HEK293 (cell line): ENCODE measurements around the gene ABCF2.

Source experiments
- CTCF ChIA-PET: fragments of 350-600 bp; formaldehyde crosslinking; extraction: SDS; loops from one replicate; lab custom pipeline; 2021; ENCODE audit warnings: antibody characterized with exemption; lab: Yijun Ruan, JAX
- POLR2A ChIA-PET: fragments of 300-600 bp; formaldehyde crosslinking; extraction: SDS; loops from one replicate; lab custom pipeline; 2020; ENCODE audit warnings: antibody characterized with exemption, inconsistent platforms; lab: Yijun Ruan, JAX
- H3K27ac ChIP-seq: fragments of 200-500 bp; sonication (Bioruptor generic); 2 replicates; pipeline ENCODE4 v1.5.1; 2014; ENCODE audit warnings: low read depth, low read length, control low read depth, inconsistent platforms; ENCODE audit errors: extremely low read depth
- H3K36me3 ChIP-seq, 2 experiments: fragments of 200-500 bp in 1 of 2; sonication (Bioruptor generic) in 1 of 2; 1 replicate in 1 of 2; 2 replicates in 1 of 2; pipeline ENCODE4 v1.5.1; 2014 to 2017; ENCODE audit warnings: inconsistent platforms in 2 of 2, low read length in 2 of 2; ENCODE audit not compliant: control insufficient read depth in 2 of 2, insufficient read depth in 1 of 2
- H3K4me1 ChIP-seq: fragments of 200-500 bp; sonication (Bioruptor generic); 2 replicates; pipeline ENCODE4 v1.5.1; 2014; ENCODE audit warnings: mild to moderate bottlenecking, low read length, inconsistent platforms; ENCODE audit not compliant: control insufficient read depth, insufficient read depth
- H3K4me3 ChIP-seq: 2 replicates; pipeline ENCODE4 v1.5.1; 2011; ENCODE audit warnings: low read depth, mild to moderate bottlenecking, control low read depth, low read length, moderate library complexity
- H3K9me3 ChIP-seq: fragments of 200-500 bp; sonication (Bioruptor generic); 2 replicates; pipeline ENCODE4 v1.5.1; 2014; ENCODE audit warnings: low read depth, low read length, inconsistent platforms; ENCODE audit not compliant: control insufficient read depth, insufficient read depth
- KLF16 ChIP-seq: fragments of 450-650 bp; formaldehyde crosslinking; IDR thresholded peaks from 2 replicates; pipeline ENCODE4 v1.5.1; 2017; ENCODE audit warnings: missing biosample characterization, missing genetic modification characterization
- MYNN ChIP-seq: fragments of 450-650 bp; formaldehyde crosslinking; IDR thresholded peaks from 2 replicates; pipeline ENCODE4 v1.5.1; 2016; ENCODE audit warnings: missing biosample characterization, missing genetic modification characterization, borderline replicate concordance
- SP3 ChIP-seq: fragments of 450-650 bp; formaldehyde crosslinking; IDR thresholded peaks from 2 replicates; pipeline ENCODE4 v1.5.1; 2016; ENCODE audit warnings: missing biosample characterization, missing genetic modification characterization
- ZBTB20 ChIP-seq: fragments of 450-650 bp; formaldehyde crosslinking; IDR thresholded peaks from 2 replicates; pipeline ENCODE4 v1.5.1; 2016; ENCODE audit warnings: missing biosample characterization, missing genetic modification characterization
- ZNF140 ChIP-seq: fragments of 450-650 bp; formaldehyde crosslinking; IDR thresholded peaks from 2 replicates; pipeline ENCODE4 v1.5.1; 2016; ENCODE audit warnings: missing biosample characterization, missing genetic modification characterization
- ZNF16 ChIP-seq: fragments of 450-650 bp; formaldehyde crosslinking; IDR thresholded peaks from 2 replicates; pipeline ENCODE4 v1.5.1; 2016; ENCODE audit warnings: low read depth, missing biosample characterization, missing genetic modification characterization
- ZNF175 ChIP-seq: fragments of 450-650 bp; formaldehyde crosslinking; IDR thresholded peaks from 2 replicates; pipeline ENCODE4 v1.5.1; 2016; ENCODE audit warnings: missing biosample characterization, missing genetic modification characterization
- ZNF211 ChIP-seq: fragments of 450-650 bp; formaldehyde crosslinking; IDR thresholded peaks from 2 replicates; pipeline ENCODE4 v1.5.1; 2016; ENCODE audit warnings: low read depth, missing biosample characterization, missing genetic modification characterization
- ZNF223 ChIP-seq: fragments of 450-650 bp; formaldehyde crosslinking; IDR thresholded peaks from 2 replicates; pipeline ENCODE4 v1.5.1; 2016; ENCODE audit warnings: missing biosample characterization, missing genetic modification characterization
- ZNF354C ChIP-seq: fragments of 450-650 bp; formaldehyde crosslinking; IDR thresholded peaks from 2 replicates; pipeline ENCODE4 v1.5.1; 2016; ENCODE audit warnings: missing biosample characterization, missing genetic modification characterization, low read depth, borderline replicate concordance
- ZNF394 ChIP-seq: fragments of 450-650 bp; formaldehyde crosslinking; IDR thresholded peaks from 2 replicates; pipeline ENCODE4 v1.5.1; 2016; ENCODE audit warnings: missing biosample characterization, missing genetic modification characterization, mild to moderate bottlenecking, moderate library complexity, borderline replicate concordance
- ZNF521 ChIP-seq: fragments of 450-650 bp; formaldehyde crosslinking; IDR thresholded peaks from 2 replicates; pipeline ENCODE4 v1.5.1; 2017; ENCODE audit warnings: missing biosample characterization, mild to moderate bottlenecking, missing genetic modification characterization
- ZNF544 ChIP-seq: fragments of 450-650 bp; formaldehyde crosslinking; IDR thresholded peaks from 2 replicates; pipeline ENCODE4 v1.5.0; 2017; ENCODE audit warnings: missing biosample characterization, missing genetic modification characterization
- ZNF549 ChIP-seq: fragments of 450-650 bp; IDR thresholded peaks from 2 replicates; pipeline ENCODE4 v1.5.1; 2018; ENCODE audit warnings: missing biosample characterization, missing genetic modification characterization, mild to moderate bottlenecking, inconsistent platforms, moderate library complexity
- ZNF585B ChIP-seq: fragments of 450-650 bp; formaldehyde crosslinking; IDR thresholded peaks from 2 replicates; pipeline ENCODE4 v1.5.1; 2016; ENCODE audit warnings: missing biosample characterization, missing genetic modification characterization
- ZNF658 ChIP-seq: fragments of 450-650 bp; formaldehyde crosslinking; IDR thresholded peaks from 2 replicates; pipeline ENCODE4; 2016; ENCODE audit warnings: missing biosample characterization, missing genetic modification characterization
- ZNF791 ChIP-seq: fragments of 450-650 bp; formaldehyde crosslinking; IDR thresholded peaks from 2 replicates; pipeline ENCODE4 v1.5.1; 2016; ENCODE audit warnings: missing biosample characterization, missing genetic modification characterization
- ZNF830 ChIP-seq: fragments of 450-650 bp; IDR thresholded peaks from 2 replicates; pipeline ENCODE4 v1.5.0; 2018; ENCODE audit warnings: missing biosample characterization, missing genetic modification characterization, low read depth, mild to moderate bottlenecking, moderate library complexity
- TF ChIP-seq, protein P1 (sequence below): fragments of 450-650 bp; formaldehyde crosslinking; IDR thresholded peaks from 2 replicates; pipeline ENCODE4 v1.5.1; 2016; ENCODE audit warnings: missing biosample characterization, missing genetic modification characterization
- TF ChIP-seq, protein P2 (sequence below): fragments of 450-650 bp; formaldehyde crosslinking; IDR thresholded peaks from 2 replicates; pipeline ENCODE4 v1.5.1; 2016; ENCODE audit warnings: missing biosample characterization, missing genetic modification characterization
- TF ChIP-seq, protein P3 (sequence below): fragments of 450-650 bp; formaldehyde crosslinking; optimal IDR thresholded peaks from 2 replicates; pipeline ENCODE3; 2016; ENCODE audit warnings: missing biosample characterization, mild to moderate bottlenecking, missing genetic modification characterization
- TF ChIP-seq, protein P4 (sequence below): fragments of 450-650 bp; formaldehyde crosslinking; IDR thresholded peaks from 2 replicates; pipeline ENCODE4 v1.5.1; 2017; ENCODE audit warnings: missing biosample characterization, missing genetic modification characterization
- TF ChIP-seq, protein P5 (sequence below): fragments of 450-650 bp; formaldehyde crosslinking; IDR thresholded peaks from 2 replicates; pipeline ENCODE4 v1.5.1; 2016; ENCODE audit warnings: missing biosample characterization, missing genetic modification characterization, low read depth
- TF ChIP-seq, protein P6 (sequence below): fragments of 450-650 bp; formaldehyde crosslinking; IDR thresholded peaks from 2 replicates; pipeline ENCODE4 v1.5.1; 2016; ENCODE audit warnings: missing biosample characterization, missing genetic modification characterization
- TF ChIP-seq, protein P7 (sequence below): fragments of 450-650 bp; IDR thresholded peaks from 2 replicates; pipeline ENCODE4 v1.5.1; 2018; ENCODE audit warnings: missing biosample characterization, mild to moderate bottlenecking, missing genetic modification characterization

ABCF2 gene

DNA sequence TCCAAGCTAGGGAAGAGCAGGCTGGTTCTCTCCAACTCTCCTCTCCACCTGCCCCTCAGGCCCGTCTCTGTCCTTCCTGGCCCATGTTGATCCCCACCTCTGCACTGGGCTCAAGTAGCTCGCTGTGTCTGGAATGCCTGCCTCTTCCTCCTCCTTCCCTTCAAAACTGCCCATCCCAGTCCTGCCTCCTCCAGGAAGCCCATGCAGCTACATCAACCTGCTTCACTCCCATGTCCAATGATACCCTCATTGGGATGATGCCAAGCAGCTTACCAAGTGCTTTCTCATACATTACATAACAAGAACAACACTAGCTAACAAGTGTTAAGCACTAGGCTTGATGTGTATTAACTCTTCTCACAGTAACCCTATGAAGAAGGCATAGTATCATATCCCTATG is 48.2 kb downstream of the ABCF2 start:
- Histone ChIP-seq H3K36me3 (no peaks in the 10 kb centered on the region), H3K9me3 (no peaks in the 10 kb centered on the region), H3K4me3 (no peak overlapping the region), H3K4me1 (no peaks in the 10 kb centered on the region), H3K27ac (no peak overlapping the region)
- POLR2A ChIA-PET, result no interaction called here
- CTCF ChIA-PET, result interaction anchor here (0.5 to 1.7 kb wide), 7 partner anchors 8 to 876 kb away, joined by 3 to 7 read pairs (median 4); no protein-coding TSS in a partner anchor
- no peak for TF ChIP-seq ZNF544 (tag by site-specific recombination)
- TF ChIP-seq ZNF521, result no peak
- TF ChIP-seq ZNF354C (tag by site-specific recombination), result no peak
- no peak for TF ChIP-seq ZNF658
- TF ChIP-seq, protein P1, sequence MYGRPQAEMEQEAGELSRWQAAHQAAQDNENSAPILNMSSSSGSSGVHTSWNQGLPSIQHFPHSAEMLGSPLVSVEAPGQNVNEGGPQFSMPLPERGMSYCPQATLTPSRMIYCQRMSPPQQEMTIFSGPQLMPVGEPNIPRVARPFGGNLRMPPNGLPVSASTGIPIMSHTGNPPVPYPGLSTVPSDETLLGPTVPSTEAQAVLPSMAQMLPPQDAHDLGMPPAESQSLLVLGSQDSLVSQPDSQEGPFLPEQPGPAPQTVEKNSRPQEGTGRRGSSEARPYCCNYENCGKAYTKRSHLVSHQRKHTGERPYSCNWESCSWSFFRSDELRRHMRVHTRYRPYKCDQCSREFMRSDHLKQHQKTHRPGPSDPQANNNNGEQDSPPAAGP (tag by site-specific recombination), result no peak
- TF ChIP-seq ZNF830 (tag by site-specific recombination), result no peak
- no peak for TF ChIP-seq ZNF791 (tag by site-specific recombination)
- TF ChIP-seq, protein P2, sequence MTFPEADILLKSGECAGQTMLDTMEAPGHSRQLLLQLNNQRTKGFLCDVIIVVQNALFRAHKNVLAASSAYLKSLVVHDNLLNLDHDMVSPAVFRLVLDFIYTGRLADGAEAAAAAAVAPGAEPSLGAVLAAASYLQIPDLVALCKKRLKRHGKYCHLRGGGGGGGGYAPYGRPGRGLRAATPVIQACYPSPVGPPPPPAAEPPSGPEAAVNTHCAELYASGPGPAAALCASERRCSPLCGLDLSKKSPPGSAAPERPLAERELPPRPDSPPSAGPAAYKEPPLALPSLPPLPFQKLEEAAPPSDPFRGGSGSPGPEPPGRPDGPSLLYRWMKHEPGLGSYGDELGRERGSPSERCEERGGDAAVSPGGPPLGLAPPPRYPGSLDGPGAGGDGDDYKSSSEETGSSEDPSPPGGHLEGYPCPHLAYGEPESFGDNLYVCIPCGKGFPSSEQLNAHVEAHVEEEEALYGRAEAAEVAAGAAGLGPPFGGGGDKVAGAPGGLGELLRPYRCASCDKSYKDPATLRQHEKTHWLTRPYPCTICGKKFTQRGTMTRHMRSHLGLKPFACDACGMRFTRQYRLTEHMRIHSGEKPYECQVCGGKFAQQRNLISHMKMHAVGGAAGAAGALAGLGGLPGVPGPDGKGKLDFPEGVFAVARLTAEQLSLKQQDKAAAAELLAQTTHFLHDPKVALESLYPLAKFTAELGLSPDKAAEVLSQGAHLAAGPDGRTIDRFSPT, result no peak
- no peak for TF ChIP-seq ZNF585B (tag by site-specific recombination)
- TF ChIP-seq ZNF394 (tag by site-specific recombination), result no peak
- no peak for TF ChIP-seq SP3 (tag by site-specific recombination)
- no peak for TF ChIP-seq ZBTB20 (tag by site-specific recombination)
- no peak for TF ChIP-seq ZNF140 (tag by site-specific recombination)
- no peak for TF ChIP-seq ZNF223 (tag by site-specific recombination)
- TF ChIP-seq KLF16, result no peak
- no peak for TF ChIP-seq ZNF549 (tag by site-specific recombination)
- TF ChIP-seq ZNF211 (tag by site-specific recombination), result no peak

DNA sequence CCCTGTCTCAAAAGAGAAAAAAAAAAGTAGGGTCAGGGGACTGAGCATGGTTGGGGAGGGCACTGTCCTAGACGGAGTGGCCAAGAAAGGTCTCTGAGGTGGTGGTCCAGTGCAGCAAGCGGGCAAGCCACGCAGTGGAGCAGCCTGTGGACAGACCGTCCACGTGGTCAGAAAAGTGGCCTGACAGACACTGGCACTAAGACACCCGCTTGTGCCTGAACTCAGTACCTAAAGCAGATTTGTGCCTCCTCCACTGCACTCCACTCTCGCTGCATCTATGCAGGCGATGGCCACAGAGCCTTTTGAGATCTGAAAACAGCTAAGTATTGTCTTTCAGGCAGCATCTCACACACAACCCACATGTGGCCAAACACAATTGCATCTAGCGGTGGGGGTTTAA is 48.8 kb downstream of the ABCF2 start:
- H3K4me3 ChIP-seq, result no peak overlapping the region
- CTCF ChIA-PET, result interaction anchor here (0.5 to 1.5 kb wide), 4 partner anchors 8 to 81 kb away, joined by 3 to 4 read pairs (median 4); no protein-coding TSS in a partner anchor
- POLR2A ChIA-PET, result no interaction called here
- H3K4me1 ChIP-seq, result no peaks in the 10 kb centered on the region
- no peak overlapping the region for H3K27ac ChIP-seq
- no peaks in the 10 kb centered on the region for H3K9me3 ChIP-seq
- H3K36me3 ChIP-seq, result no peaks in the 10 kb centered on the region
- TF ChIP-seq ZNF16 (tag by site-specific recombination) (no peak), ZNF175 (tag by site-specific recombination) (no peak), MYNN (tag by site-specific recombination) (no peak), ZNF140 (tag by site-specific recombination) (no peak)
- TF ChIP-seq, protein P3, sequence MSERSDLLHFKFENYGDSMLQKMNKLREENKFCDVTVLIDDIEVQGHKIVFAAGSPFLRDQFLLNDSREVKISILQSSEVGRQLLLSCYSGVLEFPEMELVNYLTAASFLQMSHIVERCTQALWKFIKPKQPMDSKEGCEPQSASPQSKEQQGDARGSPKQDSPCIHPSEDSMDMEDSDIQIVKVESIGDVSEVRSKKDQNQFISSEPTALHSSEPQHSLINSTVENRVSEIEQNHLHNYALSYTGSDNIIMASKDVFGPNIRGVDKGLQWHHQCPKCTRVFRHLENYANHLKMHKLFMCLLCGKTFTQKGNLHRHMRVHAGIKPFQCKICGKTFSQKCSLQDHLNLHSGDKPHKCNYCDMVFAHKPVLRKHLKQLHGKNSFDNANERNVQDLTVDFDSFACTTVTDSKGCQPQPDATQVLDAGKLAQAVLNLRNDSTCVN (tag by site-specific recombination), result no peak
- TF ChIP-seq, protein P4, sequence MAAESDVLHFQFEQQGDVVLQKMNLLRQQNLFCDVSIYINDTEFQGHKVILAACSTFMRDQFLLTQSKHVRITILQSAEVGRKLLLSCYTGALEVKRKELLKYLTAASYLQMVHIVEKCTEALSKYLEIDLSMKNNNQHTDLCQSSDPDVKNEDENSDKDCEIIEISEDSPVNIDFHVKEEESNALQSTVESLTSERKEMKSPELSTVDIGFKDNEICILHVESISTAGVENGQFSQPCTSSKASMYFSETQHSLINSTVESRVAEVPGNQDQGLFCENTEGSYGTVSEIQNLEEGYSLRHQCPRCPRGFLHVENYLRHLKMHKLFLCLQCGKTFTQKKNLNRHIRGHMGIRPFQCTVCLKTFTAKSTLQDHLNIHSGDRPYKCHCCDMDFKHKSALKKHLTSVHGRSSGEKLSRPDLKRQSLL (tag by site-specific recombination), result no peak
- TF ChIP-seq, protein P5, sequence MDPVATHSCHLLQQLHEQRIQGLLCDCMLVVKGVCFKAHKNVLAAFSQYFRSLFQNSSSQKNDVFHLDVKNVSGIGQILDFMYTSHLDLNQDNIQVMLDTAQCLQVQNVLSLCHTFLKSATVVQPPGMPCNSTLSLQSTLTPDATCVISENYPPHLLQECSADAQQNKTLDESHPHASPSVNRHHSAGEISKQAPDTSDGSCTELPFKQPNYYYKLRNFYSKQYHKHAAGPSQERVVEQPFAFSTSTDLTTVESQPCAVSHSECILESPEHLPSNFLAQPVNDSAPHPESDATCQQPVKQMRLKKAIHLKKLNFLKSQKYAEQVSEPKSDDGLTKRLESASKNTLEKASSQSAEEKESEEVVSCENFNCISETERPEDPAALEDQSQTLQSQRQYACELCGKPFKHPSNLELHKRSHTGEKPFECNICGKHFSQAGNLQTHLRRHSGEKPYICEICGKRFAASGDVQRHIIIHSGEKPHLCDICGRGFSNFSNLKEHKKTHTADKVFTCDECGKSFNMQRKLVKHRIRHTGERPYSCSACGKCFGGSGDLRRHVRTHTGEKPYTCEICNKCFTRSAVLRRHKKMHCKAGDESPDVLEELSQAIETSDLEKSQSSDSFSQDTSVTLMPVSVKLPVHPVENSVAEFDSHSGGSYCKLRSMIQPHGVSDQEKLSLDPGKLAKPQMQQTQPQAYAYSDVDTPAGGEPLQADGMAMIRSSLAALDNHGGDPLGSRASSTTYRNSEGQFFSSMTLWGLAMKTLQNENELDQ (tag by site-specific recombination), result no peak
- TF ChIP-seq, protein P6, sequence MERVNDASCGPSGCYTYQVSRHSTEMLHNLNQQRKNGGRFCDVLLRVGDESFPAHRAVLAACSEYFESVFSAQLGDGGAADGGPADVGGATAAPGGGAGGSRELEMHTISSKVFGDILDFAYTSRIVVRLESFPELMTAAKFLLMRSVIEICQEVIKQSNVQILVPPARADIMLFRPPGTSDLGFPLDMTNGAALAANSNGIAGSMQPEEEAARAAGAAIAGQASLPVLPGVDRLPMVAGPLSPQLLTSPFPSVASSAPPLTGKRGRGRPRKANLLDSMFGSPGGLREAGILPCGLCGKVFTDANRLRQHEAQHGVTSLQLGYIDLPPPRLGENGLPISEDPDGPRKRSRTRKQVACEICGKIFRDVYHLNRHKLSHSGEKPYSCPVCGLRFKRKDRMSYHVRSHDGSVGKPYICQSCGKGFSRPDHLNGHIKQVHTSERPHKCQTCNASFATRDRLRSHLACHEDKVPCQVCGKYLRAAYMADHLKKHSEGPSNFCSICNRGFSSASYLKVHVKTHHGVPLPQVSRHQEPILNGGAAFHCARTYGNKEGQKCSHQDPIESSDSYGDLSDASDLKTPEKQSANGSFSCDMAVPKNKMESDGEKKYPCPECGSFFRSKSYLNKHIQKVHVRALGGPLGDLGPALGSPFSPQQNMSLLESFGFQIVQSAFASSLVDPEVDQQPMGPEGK (tag by site-specific recombination), result no peak
- TF ChIP-seq, protein P7, sequence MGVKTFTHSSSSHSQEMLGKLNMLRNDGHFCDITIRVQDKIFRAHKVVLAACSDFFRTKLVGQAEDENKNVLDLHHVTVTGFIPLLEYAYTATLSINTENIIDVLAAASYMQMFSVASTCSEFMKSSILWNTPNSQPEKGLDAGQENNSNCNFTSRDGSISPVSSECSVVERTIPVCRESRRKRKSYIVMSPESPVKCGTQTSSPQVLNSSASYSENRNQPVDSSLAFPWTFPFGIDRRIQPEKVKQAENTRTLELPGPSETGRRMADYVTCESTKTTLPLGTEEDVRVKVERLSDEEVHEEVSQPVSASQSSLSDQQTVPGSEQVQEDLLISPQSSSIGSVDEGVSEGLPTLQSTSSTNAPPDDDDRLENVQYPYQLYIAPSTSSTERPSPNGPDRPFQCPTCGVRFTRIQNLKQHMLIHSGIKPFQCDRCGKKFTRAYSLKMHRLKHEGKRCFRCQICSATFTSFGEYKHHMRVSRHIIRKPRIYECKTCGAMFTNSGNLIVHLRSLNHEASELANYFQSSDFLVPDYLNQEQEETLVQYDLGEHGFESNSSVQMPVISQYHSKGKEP, result no peak
